ENCODE measurements around the gene ACTL8. TPM values are rescaled to one million over a fixed set of nuclear protein-coding genes. Genes with fewer than 3 reads are reported as not detected.

Gene ACTL8
- total RNA-seq, 1 donor from 2014 or later = 0.26 TPM

DNA sequence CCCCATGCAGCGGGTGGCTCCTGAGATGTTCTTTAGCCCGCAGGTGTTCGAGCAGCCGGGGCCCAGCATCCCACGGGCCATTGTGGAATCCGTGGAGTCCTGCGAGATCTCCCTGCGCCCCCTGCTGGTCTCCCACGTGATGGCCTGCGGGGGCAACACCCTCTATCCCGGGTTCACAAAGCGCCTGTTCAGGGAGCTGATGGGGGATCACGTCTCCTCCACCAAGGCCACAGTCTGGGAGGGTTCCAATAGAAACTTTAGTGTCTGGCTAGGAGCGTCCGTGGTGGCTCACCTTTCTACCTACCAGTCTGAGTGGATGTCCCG lies 71.0 kb downstream of the ACTL8 start:
- Mint-ChIP-seq H3K27me3 (ENCODE audit: unreplicated experiment) (no peaks in the 10 kb centered on the region), H3K9me3 (ENCODE audit: unreplicated experiment) (no peaks in the 10 kb centered on the region), H3K4me1 (ENCODE audit: unreplicated experiment) (no peaks in the 10 kb centered on the region), H3K4me3 (ENCODE audit: unreplicated experiment) (no peak overlapping the region), H3K36me3 (ENCODE audit: low read depth, unreplicated experiment) (no peaks in the 10 kb centered on the region), H3K27ac (ENCODE audit: unreplicated experiment) (no peak overlapping the region)
- peak; percentile 88 for TF ChIP-seq CTCF (IDR thresholded peaks at IDR 0.05; ENCODE audit: unreplicated experiment)
- DNase-seq (ENCODE audit: low spot score) = peak; percentile 85

GRCh38 chr1:17828991-17829390 lies 73.9 kb downstream of the ACTL8 start:
- Mint-ChIP-seq H3K27me3 (ENCODE audit: unreplicated experiment) (peaks cover 3% of the 10 kb centered on the region), H3K27ac (ENCODE audit: unreplicated experiment) (no peak overlapping the region)

GRCh38 chr1:17829579-17829978 lies 74.4 kb downstream of the ACTL8 start:
- peaks cover 3% of the 10 kb centered on the region for H3K27me3 Mint-ChIP-seq (ENCODE audit: unreplicated experiment)
- no peaks in the 10 kb centered on the region for H3K36me3 Mint-ChIP-seq (ENCODE audit: low read depth, unreplicated experiment)
- H3K27ac Mint-ChIP-seq (ENCODE audit: unreplicated experiment) = no peak overlapping the region
- no peak overlapping the region for H3K4me3 Mint-ChIP-seq (ENCODE audit: unreplicated experiment)
- no peaks in the 10 kb centered on the region for H3K4me1 Mint-ChIP-seq (ENCODE audit: unreplicated experiment)
- no peak for TF ChIP-seq CTCF (IDR thresholded peaks at IDR 0.05; ENCODE audit: unreplicated experiment)
- DNase-seq (ENCODE audit: low spot score) = no peak
- H3K9me3 Mint-ChIP-seq (ENCODE audit: unreplicated experiment) = no peaks in the 10 kb centered on the region

More at GRCh38 chr1:17828991-17829390, 73.9 kb downstream of the ACTL8 start:
- H3K4me1 Mint-ChIP-seq (ENCODE audit: unreplicated experiment) = no peaks in the 10 kb centered on the region
- DNase-seq (ENCODE audit: low spot score) = no peak
- no peaks in the 10 kb centered on the region for H3K36me3 Mint-ChIP-seq (ENCODE audit: low read depth, unreplicated experiment)
- no peak for TF ChIP-seq CTCF (IDR thresholded peaks at IDR 0.05; ENCODE audit: unreplicated experiment)
- H3K4me3 Mint-ChIP-seq (ENCODE audit: unreplicated experiment) = no peak overlapping the region
- H3K9me3 Mint-ChIP-seq (ENCODE audit: unreplicated experiment) = no peaks in the 10 kb centered on the region

DNA sequence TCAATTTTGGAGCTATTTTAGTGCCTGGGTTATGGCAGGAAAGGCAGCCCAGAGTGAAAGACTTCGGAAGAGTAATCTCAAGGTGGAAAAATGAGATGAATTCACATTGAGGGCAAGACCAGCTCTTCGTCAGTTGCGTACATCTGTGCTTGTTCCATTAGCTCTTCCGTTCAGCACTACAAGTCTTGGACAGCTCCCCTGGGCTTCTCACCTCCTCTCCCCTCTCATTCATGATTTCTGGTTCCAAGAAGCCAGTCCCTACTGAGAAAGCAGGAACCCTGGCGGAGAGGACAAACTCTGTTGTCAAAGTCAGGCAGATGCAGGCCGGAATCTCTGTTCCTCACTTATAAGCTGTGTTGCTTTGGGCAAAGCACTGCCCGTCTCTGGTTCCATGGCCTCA lies 76.5 kb downstream of the ACTL8 start:
- peak; percentile 62 for DNase-seq (ENCODE audit: low spot score)
- Mint-ChIP-seq H3K4me3 (ENCODE audit: unreplicated experiment) (no peak overlapping the region), H3K27ac (ENCODE audit: unreplicated experiment) (no peak overlapping the region), H3K4me1 (ENCODE audit: unreplicated experiment) (no peaks in the 10 kb centered on the region), H3K27me3 (ENCODE audit: unreplicated experiment) (peaks cover 5% of the 10 kb centered on the region), H3K9me3 (ENCODE audit: unreplicated experiment) (no peaks in the 10 kb centered on the region), H3K36me3 (ENCODE audit: low read depth, unreplicated experiment) (no peaks in the 10 kb centered on the region)
- no peak for TF ChIP-seq CTCF (IDR thresholded peaks at IDR 0.05; ENCODE audit: unreplicated experiment)

- no peak for TF ChIP-seq CTCF (IDR thresholded peaks at IDR 0.05; ENCODE audit: unreplicated experiment)
- Mint-ChIP-seq H3K4me1 (ENCODE audit: unreplicated experiment) (no peaks in the 10 kb centered on the region), H3K27ac (ENCODE audit: unreplicated experiment) (no peak overlapping the region), H3K36me3 (ENCODE audit: low read depth, unreplicated experiment) (no peaks in the 10 kb centered on the region), H3K4me3 (ENCODE audit: unreplicated experiment) (no peak overlapping the region), H3K27me3 (ENCODE audit: unreplicated experiment) (peaks cover 7% of the 10 kb centered on the region), H3K9me3 (ENCODE audit: unreplicated experiment) (no peaks in the 10 kb centered on the region)
- DNase-seq (ENCODE audit: low spot score) = no peak
These were observed 78.7 kb downstream of the ACTL8 start for GRCh38 chr1:17833661-17834501.
